Esophagus squamous epithelium (tissue), 5 donors: Measurements from ENCODE around the gene KRTAP19-8. TPM values are rescaled to one million over a fixed set of nuclear protein-coding genes. Genes with fewer than 3 reads are reported as not detected.

ENCODE experiments used
- DNase-seq: peaks from one replicate; lab custom pipeline; 2025; lab: John Stamatoyannopoulos, UW
- H3K27ac ChIP-seq, 4 donors: fragments of 200-600 bp; sonication (generic); one replicate each; pipeline ENCODE4 v1.5.1; 2016 to 2019; ENCODE audit warnings: mild to moderate bottlenecking in 1 of 4
- H3K27me3 ChIP-seq, 4 donors: fragments of 200-600 bp; sonication (generic); 1 replicate in 3 of 4; 2 replicates in 1 of 4; pipeline versions ENCODE4 v1.5.1 to v1.6.0; 2017 to 2021; ENCODE audit warnings: antibody characterized with exemption in 1 of 4
- H3K36me3 ChIP-seq, 3 donors: fragments of 200-600 bp; sonication (generic); one replicate each; pipeline ENCODE4 v1.5.1; 2016 to 2019
- H3K4me1 ChIP-seq, 3 donors: fragments of 200-600 bp; sonication (generic); one replicate each; pipeline ENCODE4 v1.5.1; 2017 to 2019
- H3K4me3 ChIP-seq, 4 donors: fragments of 200-600 bp; sonication (generic); 1 replicate in 3 of 4; 2 replicates in 1 of 4; pipeline ENCODE4 v1.5.1; 2016 to 2019; ENCODE audit warnings: mild to moderate bottlenecking in 2 of 4, moderate library complexity in 1 of 4
- H3K9me3 ChIP-seq, 3 donors: fragments of 200-600 bp; sonication (generic); one replicate each; pipeline ENCODE4 v1.5.1; 2016 to 2019
- CTCF ChIP-seq, 6 experiments: fragments of 450-650 bp in 4 of 6; fragments of 200-600 bp in 2 of 6; sonication (generic) in 2 of 6; IDR thresholded peaks; one replicate each; pipeline ENCODE4 v1.5.1; 2016 to 2019; ENCODE audit warnings: antibody characterized with exemption in 6 of 6, mild to moderate bottlenecking in 4 of 6, moderate library complexity in 4 of 6
- POLR2A ChIP-seq, 4 donors: fragments of 450-650 bp; IDR thresholded peaks; one replicate each; pipeline ENCODE4 v1.6.1; 2017; ENCODE audit warnings: antibody characterized with exemption in 4 of 4, mild to moderate bottlenecking in 4 of 4, moderate library complexity in 3 of 4
- WGBS, 2 donors: methylation state at CpG; one replicate each; pipeline ENCODE4 v1.1.5; 2018; 5-methylcytosine and 5-hydroxymethylcytosine counted together
- intact Hi-C: fragments of 100-400 bp; cut with DNase I; formaldehyde crosslinking; loops from one replicate; pipeline ENCODE4 v1.15.0; 2022
- total RNA-seq, 4 donors: library from RNA; depleted of rRNA; stranded (reverse); fragments of >200 nt; gene quantifications; one replicate each; pipeline ENCODE4 v1.1.0, GENCODE V29; 2016
- donor health status: DM: yes; HTN: yes; CAD: no.

The KRTAP19-8 gene
- total RNA-seq, 4 donors from 2014 or later: not detected

- no peaks in the 10 kb centered on the region for H3K9me3 ChIP-seq
- no peak overlapping the region for H3K27ac ChIP-seq
- no peak for TF ChIP-seq POLR2A (IDR thresholded peaks at IDR 0.05)
- no peak for TF ChIP-seq CTCF (IDR thresholded peaks at IDR 0.05)
- no peak overlapping the region for H3K4me3 ChIP-seq
- H3K36me3 ChIP-seq: no peaks in the 10 kb centered on the region
- no peaks in the 10 kb centered on the region for H3K27me3 ChIP-seq
- 60 to 70% methylated on average over 4 of the region's 4 CpGs for WGBS, 2 donors
- no peaks in the 10 kb centered on the region for H3K4me1 ChIP-seq
- DNase-seq: no peak
- intact Hi-C loops: no loop called here
These were observed 25.9 kb downstream of the KRTAP19-8 start for GRCh38 chr21:31012133-31013089.

- H3K4me3 ChIP-seq: no peak overlapping the region
- no peaks in the 10 kb centered on the region for H3K36me3 ChIP-seq
- DNase-seq: no peak
- TF ChIP-seq POLR2A (IDR thresholded peaks at IDR 0.05): no peak
- no peak for TF ChIP-seq CTCF (IDR thresholded peaks at IDR 0.05)
- intact Hi-C loops: no loop called here
- H3K27me3 ChIP-seq: no peaks in the 10 kb centered on the region
- WGBS, 2 donors: 13 to 31% methylated on average over 1 of the region's 1 CpG
- no peaks in the 10 kb centered on the region for H3K9me3 ChIP-seq
- no peaks in the 10 kb centered on the region for H3K4me1 ChIP-seq
- H3K27ac ChIP-seq: no peak overlapping the region
These were observed 26.9 kb downstream of the KRTAP19-8 start for GRCh38 chr21:31011412-31011811.

GRCh38 chr21:31008355-31008754, 29.9 kb downstream of the KRTAP19-8 start:
- Histone ChIP-seq H3K27ac (no peak overlapping the region), H3K27me3 (no peaks in the 10 kb centered on the region), H3K4me3 (no peak overlapping the region), H3K4me1 (no peaks in the 10 kb centered on the region), H3K9me3 (no peaks in the 10 kb centered on the region), H3K36me3 (no peaks in the 10 kb centered on the region)
- no peak for TF ChIP-seq CTCF (IDR thresholded peaks at IDR 0.05)
- no peak for TF ChIP-seq POLR2A (IDR thresholded peaks at IDR 0.05)
- 50 to 88% methylated on average over 1 of the region's 1 CpG for WGBS, 2 donors
- no peak for DNase-seq
- intact Hi-C loops: no loop called here

GRCh38 chr21:31005019-31005418, 33.3 kb downstream of the KRTAP19-8 start:
- DNase-seq: no peak
- no peaks in the 10 kb centered on the region for H3K27me3 ChIP-seq
- WGBS, 2 donors: 83 to 84% methylated on average over 5 of the region's 5 CpGs
- no peak overlapping the region for H3K27ac ChIP-seq
- H3K4me3 ChIP-seq: no peak overlapping the region
- no peaks in the 10 kb centered on the region for H3K36me3 ChIP-seq
- TF ChIP-seq CTCF (IDR thresholded peaks at IDR 0.05) (no peak), POLR2A (IDR thresholded peaks at IDR 0.05) (no peak)
- no peaks in the 10 kb centered on the region for H3K9me3 ChIP-seq
- no peaks in the 10 kb centered on the region for H3K4me1 ChIP-seq
- intact Hi-C loops: no loop called here

GRCh38 chr21:31003471-31003870, 34.8 kb downstream of the KRTAP19-8 start:
- intact Hi-C loops: no loop called here
- no peaks in the 10 kb centered on the region for H3K27me3 ChIP-seq
- H3K9me3 ChIP-seq: no peaks in the 10 kb centered on the region

More at GRCh38 chr21:31003471-31003870, 34.8 kb downstream of the KRTAP19-8 start:
- no peak overlapping the region for H3K4me3 ChIP-seq
- no peak overlapping the region for H3K27ac ChIP-seq
- H3K4me1 ChIP-seq: no peaks in the 10 kb centered on the region
- 72 to 86% methylated on average over 10 of the region's 10 CpGs for WGBS, 2 donors
- DNase-seq: no peak
- no peaks in the 10 kb centered on the region for H3K36me3 ChIP-seq
- TF ChIP-seq POLR2A (IDR thresholded peaks at IDR 0.05) (no peak), CTCF (IDR thresholded peaks at IDR 0.05) (no peak)
